SK-N-DZ (cell line): ENCODE measurements around the gene TBX2.

Source experiments
- DNase-seq: peaks from one replicate; pipeline ENCODE4 v3.0.0-alpha.2; 2015; ENCODE audit warnings: low spot score

TBX2 gene

DNA sequence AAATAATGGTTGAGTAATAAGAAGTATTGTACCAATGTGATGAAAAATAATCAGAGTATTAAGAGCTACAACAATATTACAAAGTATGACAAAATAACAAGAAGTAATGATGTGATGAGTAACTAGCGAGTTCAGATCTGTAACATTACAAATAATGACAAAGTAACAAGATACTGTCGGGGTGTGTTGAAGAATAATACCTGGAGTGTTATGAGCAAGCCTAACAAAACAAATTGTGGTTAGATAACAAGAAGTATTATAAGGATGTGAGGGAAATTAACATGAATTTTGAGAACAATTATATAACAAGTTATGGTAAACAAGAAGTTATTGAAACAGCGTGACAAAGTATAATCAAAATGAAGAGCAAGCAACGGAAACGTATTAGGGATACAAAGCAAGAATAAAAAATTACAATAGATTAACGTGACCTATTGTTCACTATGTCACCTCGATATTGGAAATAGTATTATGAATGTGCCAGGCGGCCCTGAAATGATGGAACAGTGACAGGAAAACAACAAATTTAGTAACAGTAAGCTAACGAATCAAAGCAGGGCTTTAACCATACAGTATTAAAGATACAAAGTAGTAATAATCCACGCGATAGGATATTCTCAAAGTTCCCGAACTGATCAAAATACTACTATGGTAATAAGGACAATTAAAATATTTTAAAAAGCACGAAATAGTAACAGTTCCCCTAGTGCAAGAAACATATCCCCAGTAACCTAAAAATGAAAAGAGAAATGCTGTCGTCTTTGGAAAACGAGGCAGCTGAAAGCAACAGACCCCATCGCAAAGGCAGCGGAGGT is 54.1 kb downstream of the TBX2 start:
- no peak for DNase-seq

DNA sequence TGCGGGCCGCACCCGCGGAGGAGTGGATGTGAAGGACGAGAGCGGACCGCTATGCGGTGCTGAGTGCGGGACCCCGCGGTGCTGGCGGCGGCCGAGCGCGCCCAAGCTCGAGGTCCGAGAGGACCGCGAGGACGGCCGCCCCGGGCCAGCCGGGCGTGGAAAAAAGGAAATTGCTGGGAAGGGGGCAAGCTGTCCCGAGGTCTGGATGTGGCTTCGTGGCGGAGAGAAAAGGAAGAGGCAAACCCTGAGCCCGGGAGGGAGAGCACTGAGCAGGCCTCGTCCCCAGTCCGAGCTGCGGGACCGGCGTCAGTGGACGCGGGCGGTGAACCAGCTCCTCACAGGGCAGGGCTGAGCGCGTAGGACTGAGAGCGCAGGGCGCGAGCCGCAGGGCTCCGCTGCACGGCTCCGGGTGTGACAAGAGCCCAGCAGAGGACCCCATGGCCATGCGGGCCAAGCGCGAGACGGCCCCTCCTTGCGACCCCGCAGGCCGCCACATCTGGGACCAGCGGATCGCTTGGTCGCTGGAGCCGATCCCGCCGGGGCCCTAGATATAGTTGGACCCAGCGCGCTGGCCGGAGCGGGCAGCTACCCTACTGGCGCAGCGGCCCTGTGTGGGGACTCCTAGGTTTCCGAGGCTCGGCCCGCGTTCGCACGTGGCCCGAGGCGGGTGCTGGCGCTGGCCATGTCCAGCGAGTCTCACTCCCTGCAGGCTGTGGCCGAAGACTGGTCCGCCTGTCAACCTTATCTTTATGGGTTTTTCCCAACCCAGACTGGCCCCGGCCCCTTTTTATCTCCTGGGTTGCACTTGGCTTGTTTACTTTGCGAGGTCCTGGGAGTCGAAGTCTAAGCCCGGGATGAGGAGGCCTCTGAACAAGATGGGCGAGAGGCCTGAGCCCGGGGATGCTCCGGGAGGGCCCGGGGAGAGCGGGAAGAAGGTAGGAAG is 55.0 kb downstream of the TBX2 start:
- DNase-seq = no peak

DNA sequence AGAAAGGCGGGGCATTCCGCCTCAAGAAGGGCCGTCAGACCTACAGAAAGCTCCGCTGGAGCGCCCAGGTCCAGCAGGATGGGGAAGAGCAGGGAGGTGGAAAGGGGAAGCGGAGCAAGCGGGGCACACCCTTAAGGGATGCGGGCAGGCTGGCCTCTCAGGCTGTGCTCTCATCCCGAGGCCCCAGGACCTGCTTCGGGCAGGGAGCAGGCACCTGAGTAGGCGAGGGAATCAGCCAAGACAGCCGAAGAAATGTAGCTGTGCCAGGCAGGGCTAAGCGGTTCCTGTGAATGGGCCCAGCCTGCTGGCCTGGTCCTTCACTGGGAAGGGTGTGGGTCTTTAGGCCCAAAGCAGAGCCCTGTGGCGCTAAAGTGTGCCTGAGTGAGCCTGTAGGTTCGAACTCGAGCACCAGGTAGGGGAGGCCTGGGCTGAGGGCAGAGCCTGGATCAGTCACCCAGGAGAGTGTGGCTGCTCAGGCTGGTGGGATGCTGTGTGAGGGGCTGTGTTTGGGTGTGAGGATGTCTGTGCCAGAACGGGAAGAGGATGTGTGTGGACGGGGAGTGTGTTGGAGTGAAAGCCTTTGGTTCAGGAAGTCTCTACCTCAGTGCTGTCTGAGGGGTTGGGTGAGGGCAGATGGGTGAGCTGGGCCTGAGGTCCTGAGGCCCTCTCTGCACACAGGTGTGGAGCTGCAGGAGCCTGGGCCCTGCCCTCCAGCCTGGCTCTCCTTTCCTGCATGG is 55.8 kb downstream of the TBX2 start:
- DNase-seq = no peak

DNA sequence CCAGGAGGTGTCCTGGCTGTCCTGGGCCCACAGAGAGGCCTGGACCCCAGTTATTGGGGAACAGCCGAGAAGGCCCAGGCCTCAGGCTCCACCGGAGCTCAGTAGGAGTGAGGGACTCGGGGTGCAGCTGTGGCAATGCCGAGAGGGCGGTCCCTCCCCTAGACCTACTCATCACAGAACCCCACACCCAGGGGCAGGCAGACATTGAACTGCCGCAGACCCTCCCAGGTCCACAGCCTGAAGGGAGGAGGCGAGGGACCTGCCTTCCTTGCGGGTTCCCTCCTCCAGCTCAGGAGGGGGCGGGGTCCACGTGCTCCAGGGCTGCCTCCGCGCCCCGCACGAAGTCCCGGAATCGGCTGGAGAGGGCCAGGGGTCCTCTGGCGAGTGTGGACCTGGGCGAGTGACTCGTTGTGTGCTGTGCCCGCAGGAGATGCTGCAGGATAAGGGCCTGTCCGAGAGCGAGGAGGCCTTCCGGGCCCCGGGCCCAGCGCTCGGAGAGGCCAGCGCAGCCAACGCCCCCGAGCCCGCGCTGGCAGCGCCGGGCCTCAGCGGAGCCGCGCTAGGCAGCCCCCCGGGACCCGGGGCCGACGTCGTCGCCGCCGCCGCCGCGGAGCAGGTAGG is 56.5 kb downstream of the TBX2 start:
- no peak for DNase-seq

DNA sequence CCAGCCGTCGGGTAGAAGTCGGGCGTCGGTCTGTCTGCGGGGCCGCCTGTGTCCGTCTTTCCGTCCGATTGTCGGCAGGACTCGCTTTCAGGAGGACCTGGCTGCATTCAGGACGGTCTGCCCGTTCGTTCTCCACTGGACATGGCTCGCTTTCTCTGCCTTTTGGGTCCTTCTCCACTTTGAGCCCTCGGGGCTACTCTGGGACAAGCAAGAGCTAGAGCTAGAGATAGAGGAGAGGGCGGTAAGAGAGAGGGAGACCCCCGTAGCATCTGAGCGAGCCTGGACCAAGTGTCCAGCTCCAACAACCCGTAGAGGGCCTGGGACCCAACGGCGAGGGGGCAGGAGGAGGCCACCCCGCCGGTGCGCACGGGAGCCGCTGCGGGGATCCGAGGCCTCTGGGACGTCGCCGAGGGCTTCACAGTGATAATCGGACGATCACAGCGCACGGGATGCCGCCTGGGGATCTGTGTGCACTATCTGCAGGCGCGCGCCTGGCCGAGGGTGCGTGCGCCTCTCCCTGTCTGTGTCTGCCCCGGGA is 57.1 kb downstream of the TBX2 start:
- DNase-seq = no peak

DNA sequence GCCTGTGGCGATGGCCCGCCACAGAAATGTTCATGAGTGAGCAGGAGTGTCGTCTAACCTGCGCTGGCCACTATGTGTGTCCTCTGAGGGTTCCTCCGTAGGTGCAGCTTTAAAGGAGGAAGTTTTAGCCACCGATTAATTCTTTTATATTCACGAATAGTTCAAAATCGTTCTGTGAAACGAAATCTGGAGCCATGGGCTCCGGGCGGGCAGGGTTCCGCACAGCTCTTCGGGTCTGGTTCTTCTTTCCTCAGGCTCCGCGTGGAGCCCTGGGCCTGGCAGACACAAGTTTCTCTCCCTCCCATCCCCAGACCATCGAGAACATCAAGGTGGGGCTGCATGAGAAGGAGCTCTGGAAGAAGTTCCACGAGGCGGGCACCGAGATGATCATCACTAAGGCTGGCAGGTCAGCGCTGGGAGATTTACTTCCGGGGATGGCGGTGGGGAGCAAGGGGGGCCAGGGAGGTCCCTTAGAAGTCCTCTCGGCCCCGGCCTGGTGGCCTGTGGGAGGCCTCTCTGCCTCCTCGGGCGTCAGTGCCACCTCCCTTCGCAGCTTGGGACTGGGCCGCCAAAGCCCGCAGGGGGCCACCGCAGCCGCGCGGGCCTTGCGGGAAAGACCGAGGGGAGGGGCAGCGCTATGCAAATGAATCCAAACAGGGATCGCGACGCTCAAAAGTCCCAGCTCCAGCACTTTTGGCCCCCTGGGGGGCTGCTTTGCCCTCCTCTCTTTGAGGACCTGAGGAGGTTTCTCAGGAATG is 57.8 kb downstream of the TBX2 start:
- DNase-seq = no peak

DNA sequence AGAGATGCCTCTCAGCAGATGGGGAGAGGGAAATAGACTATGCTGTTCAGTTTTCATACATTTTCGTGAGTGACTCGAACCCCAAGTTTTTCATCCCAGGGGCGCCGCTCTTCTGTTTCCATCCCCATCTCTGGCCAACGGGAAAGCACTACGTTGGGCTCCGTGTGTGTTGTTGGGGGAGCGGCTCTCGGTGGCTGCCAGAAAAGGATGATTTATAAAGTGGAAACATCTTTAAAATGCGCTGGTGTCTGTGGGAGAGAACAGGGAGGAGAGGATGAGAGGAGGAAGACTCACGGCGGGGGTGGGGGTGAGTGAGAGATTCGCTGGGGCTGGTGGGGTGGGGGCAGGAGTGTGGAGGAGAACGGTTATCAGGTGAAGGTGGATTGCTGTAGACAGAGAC is 58.4 kb downstream of the TBX2 start:
- DNase-seq = no peak

DNA sequence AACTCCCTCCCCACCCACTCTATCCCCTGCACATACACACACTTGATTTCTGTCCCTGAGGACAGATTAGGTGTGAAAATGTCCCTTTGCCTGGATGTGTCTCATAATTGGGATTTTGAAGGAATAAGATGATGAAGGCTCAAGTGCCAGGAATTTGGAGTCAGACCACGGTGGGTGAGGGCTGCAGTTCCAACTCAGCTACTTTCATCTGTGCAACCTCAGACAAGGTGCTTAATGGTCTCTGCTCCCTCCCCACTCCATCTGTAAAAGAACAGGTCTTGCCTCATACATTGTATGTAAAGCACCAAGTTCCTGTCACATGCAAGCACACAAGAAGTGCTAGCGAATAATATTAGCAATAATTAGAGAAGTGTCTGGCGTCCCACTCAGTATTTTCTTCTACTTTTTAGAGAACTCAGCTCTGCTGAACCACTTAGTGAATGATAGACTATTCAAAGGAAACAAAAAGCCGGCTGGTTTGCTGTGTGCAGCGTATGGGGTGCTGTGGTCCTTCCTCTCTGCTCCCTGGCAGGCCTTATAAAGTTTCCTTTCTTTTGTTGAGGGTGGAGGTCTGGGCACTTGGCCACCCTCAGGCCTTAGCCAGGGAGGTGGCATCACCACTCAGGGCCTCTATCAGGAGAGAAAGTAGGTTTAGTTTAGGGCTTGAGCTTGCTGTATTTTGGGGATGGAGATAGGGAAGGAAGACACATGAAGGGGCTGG is 58.9 kb downstream of the TBX2 start:
- DNase-seq = no peak
